ENCODE measurements around the gene MGAT4C. TPM values are rescaled to one million over a fixed set of nuclear protein-coding genes. Genes with fewer than 3 reads are reported as not detected.

Gene MGAT4C
- total and polyA plus RNA-seq, 2 donors: 0.28 to 12.1 TPM

GRCh38 chr12:86254399-86255107 is 1.6 kb downstream of the MGAT4C start:
- no peak overlapping the region for H3K27ac ChIP-seq (ENCODE audit: low read depth)
- no peak for DNase-seq (ENCODE audit: extremely low spot score)
- no peaks in the 10 kb centered on the region for H3K36me3 ChIP-seq (ENCODE audit: insufficient read depth)
- 43% methylated on average over 4 of the region's 4 CpGs for WGBS
- no peak overlapping the region for H3K4me3 ChIP-seq (ENCODE audit: low read depth, low read length)
- no peaks in the 10 kb centered on the region for H3K4me1 ChIP-seq (ENCODE audit: insufficient read depth)

- DNase-seq (ENCODE audit: extremely low spot score): no peak
- Histone ChIP-seq H3K27ac (ENCODE audit: low read depth) (no peak overlapping the region), H3K4me1 (ENCODE audit: insufficient read depth) (no peaks in the 10 kb centered on the region), H3K4me3 (ENCODE audit: low read depth, low read length) (no peak overlapping the region), H3K36me3 (ENCODE audit: insufficient read depth) (no peaks in the 10 kb centered on the region)
These were observed 6.3 kb downstream of the MGAT4C start for GRCh38 chr12:86249851-86250250.

- no peaks in the 10 kb centered on the region for H3K36me3 ChIP-seq (ENCODE audit: insufficient read depth)
- no peaks in the 10 kb centered on the region for H3K4me1 ChIP-seq (ENCODE audit: insufficient read depth)
- no peak overlapping the region for H3K4me3 ChIP-seq (ENCODE audit: low read depth, low read length)
- WGBS: 97% methylated on average over 1 of the region's 1 CpG
- no peak overlapping the region for H3K27ac ChIP-seq (ENCODE audit: low read depth)
- no peak for DNase-seq (ENCODE audit: extremely low spot score)
These were observed 6.9 kb downstream of the MGAT4C start for GRCh38 chr12:86249276-86249675.

- H3K4me3 ChIP-seq (ENCODE audit: low read depth, low read length): no peak overlapping the region
- no peak for DNase-seq (ENCODE audit: extremely low spot score)
- no peaks in the 10 kb centered on the region for H3K36me3 ChIP-seq (ENCODE audit: insufficient read depth)
- H3K27ac ChIP-seq (ENCODE audit: low read depth): no peak overlapping the region
- H3K4me1 ChIP-seq (ENCODE audit: insufficient read depth): no peaks in the 10 kb centered on the region
These were observed 8.3 kb downstream of the MGAT4C start for GRCh38 chr12:86247871-86248270.

GRCh38 chr12:86241600-86241999 is 14.6 kb downstream of the MGAT4C start:
- Histone ChIP-seq H3K4me3 (ENCODE audit: low read depth, low read length) (no peak overlapping the region), H3K27ac (ENCODE audit: low read depth) (no peak overlapping the region), H3K36me3 (ENCODE audit: insufficient read depth) (no peaks in the 10 kb centered on the region), H3K4me1 (ENCODE audit: insufficient read depth) (no peaks in the 10 kb centered on the region)
- 88% methylated on average over 2 of the region's 2 CpGs for WGBS
- DNase-seq (ENCODE audit: extremely low spot score): no peak

DNA sequence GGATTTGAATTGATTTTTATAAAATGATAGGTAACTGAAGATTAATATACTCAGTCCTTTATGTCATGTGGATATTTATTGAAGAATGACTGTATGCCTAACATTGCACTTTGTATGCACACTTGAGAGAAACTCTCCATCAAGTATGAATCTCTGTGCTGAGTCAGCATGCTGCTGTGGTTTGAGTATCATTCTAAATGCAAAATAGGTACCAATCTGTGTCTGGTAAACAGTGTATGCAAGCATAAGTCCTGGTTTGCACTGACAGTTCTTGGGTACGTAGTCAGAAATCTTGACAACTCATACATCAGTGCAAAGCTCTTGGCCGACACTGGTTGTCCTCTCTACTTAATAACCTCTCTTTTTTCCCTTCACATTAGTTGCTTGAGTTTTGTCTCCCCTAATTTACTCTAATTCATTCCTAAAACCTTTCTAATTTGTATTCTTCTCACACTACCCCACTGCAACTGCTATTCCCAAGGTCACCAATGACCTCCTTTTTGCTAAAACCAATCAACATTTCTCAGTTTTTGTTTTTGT is 21.8 kb downstream of the MGAT4C start:
- WGBS: 93% methylated on average over 2 of the region's 2 CpGs
- Histone ChIP-seq H3K4me3 (ENCODE audit: low read depth, low read length) (no peak overlapping the region), H3K27ac (ENCODE audit: low read depth) (no peak overlapping the region), H3K36me3 (ENCODE audit: insufficient read depth) (no peaks in the 10 kb centered on the region), H3K4me1 (ENCODE audit: insufficient read depth) (no peaks in the 10 kb centered on the region)
- DNase-seq (ENCODE audit: extremely low spot score): no peak

DNA sequence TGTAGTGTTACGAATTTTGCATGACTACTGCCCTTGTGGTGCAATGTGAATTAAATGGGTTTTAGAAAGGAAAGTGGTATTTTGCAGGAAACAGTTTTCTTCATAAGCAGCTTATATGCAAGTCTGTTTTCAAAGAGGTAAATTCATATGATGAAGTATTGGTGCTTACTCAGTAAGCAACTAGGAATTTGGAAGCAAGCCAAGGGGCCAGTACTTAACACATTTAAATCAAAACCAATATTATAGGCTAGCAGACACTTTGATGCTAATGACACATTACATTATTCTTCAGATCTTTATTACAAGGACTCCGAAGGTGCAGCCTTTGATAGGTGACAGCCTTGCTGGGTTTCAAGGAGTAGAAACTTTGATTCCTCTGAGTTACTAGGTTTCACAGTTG is 23.1 kb downstream of the MGAT4C start:
- no peak for DNase-seq (ENCODE audit: extremely low spot score)
- H3K4me3 ChIP-seq (ENCODE audit: low read depth, low read length): no peak overlapping the region
- no peaks in the 10 kb centered on the region for H3K4me1 ChIP-seq (ENCODE audit: insufficient read depth)
- WGBS: 79% methylated on average over 2 of the region's 2 CpGs
- H3K36me3 ChIP-seq (ENCODE audit: insufficient read depth): no peaks in the 10 kb centered on the region
- no peak overlapping the region for H3K27ac ChIP-seq (ENCODE audit: low read depth)

GRCh38 chr12:86230516-86231146 is 25.6 kb downstream of the MGAT4C start:
- 62% methylated on average over 8 of the region's 8 CpGs for WGBS
- H3K4me1 ChIP-seq (ENCODE audit: insufficient read depth): no peaks in the 10 kb centered on the region
- DNase-seq (ENCODE audit: extremely low spot score): no peak
- no peak overlapping the region for H3K4me3 ChIP-seq (ENCODE audit: low read depth, low read length)
- H3K27ac ChIP-seq (ENCODE audit: low read depth): no peak overlapping the region
- H3K36me3 ChIP-seq (ENCODE audit: insufficient read depth): no peaks in the 10 kb centered on the region

- 95% methylated on average over 2 of the region's 2 CpGs for WGBS
- H3K4me1 ChIP-seq (ENCODE audit: insufficient read depth): no peaks in the 10 kb centered on the region
- no peak overlapping the region for H3K4me3 ChIP-seq (ENCODE audit: low read depth, low read length)
- no peak overlapping the region for H3K27ac ChIP-seq (ENCODE audit: low read depth)
- DNase-seq (ENCODE audit: extremely low spot score): no peak
- H3K36me3 ChIP-seq (ENCODE audit: insufficient read depth): no peaks in the 10 kb centered on the region
These were observed 26.4 kb downstream of the MGAT4C start for GRCh38 chr12:86229772-86230171.

DNA sequence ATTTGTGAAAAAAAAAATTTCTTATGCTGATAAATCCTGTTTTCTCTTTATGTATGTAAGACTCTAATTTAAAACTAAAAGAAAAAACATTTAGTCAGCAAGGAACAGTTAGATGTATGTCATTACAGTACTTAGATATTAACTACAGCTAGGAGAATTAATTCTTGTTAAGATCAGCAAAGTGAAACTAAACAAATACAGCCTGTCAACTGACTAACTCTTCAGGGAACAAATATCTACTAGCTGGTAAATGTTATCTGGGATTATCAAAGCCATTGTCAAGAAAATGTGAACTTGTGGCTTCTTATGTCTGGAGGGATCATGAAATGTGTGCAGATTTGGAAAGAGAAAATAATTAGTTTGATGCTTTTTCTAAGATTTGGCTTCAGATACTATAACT is 27.5 kb downstream of the MGAT4C start:
- Histone ChIP-seq H3K27ac (ENCODE audit: low read depth) (no peak overlapping the region), H3K4me3 (ENCODE audit: low read depth, low read length) (no peak overlapping the region), H3K4me1 (ENCODE audit: insufficient read depth) (no peaks in the 10 kb centered on the region), H3K36me3 (ENCODE audit: insufficient read depth) (no peaks in the 10 kb centered on the region)
- no peak for DNase-seq (ENCODE audit: extremely low spot score)

DNA sequence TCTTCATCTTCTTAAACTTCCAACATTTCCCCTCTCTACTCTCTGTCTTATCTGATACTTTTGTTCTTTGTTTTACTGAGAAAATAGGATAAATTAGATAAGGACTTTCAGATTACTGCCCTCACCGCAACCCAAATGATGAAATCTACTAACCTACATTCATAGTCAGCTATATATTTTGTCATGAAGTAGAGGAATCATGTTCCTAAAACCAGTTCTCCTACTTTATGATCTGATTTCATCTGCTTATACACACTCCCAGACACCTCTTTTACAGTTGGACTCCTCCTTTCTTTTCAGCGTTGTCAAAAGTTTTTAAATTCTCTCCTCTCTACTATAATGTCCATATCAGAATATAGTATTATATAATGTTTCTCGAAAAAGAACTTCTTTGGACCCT is 29.7 kb downstream of the MGAT4C start:
- H3K4me1 ChIP-seq (ENCODE audit: insufficient read depth): no peaks in the 10 kb centered on the region
- 85% methylated on average over 3 of the region's 3 CpGs for WGBS
- no peak for DNase-seq (ENCODE audit: extremely low spot score)
- no peak overlapping the region for H3K4me3 ChIP-seq (ENCODE audit: low read depth, low read length)
- H3K27ac ChIP-seq (ENCODE audit: low read depth): no peak overlapping the region
- H3K36me3 ChIP-seq (ENCODE audit: insufficient read depth): no peaks in the 10 kb centered on the region

- Histone ChIP-seq H3K4me3 (ENCODE audit: low read depth, low read length) (no peak overlapping the region), H3K27ac (ENCODE audit: low read depth) (no peak overlapping the region), H3K36me3 (ENCODE audit: insufficient read depth) (no peaks in the 10 kb centered on the region), H3K4me1 (ENCODE audit: insufficient read depth) (no peaks in the 10 kb centered on the region)
- 23% methylated on average over 2 of the region's 2 CpGs for WGBS
- no peak for DNase-seq (ENCODE audit: extremely low spot score)
These were observed 39.6 kb downstream of the MGAT4C start for GRCh38 chr12:86216591-86216990.

DNA sequence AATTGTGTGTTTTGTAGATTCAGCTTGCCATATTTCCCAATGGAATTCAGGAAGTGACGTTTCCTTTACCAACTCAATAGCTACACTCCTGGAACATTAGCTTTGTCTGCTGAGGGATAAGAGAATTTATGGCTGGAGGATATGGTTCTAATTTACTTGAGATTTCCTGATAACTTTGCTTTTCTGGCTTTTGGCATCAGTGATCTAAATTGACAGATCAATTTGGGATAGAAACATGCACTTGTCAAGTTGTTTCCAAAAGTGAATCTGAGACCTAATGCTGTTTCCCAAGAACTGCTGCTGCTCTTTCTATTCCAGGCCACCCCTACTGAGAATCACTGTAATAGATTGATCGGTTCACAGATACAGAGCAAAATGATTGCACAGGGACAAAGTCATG is 43.2 kb downstream of the MGAT4C start:
- Histone ChIP-seq H3K4me1 (ENCODE audit: insufficient read depth) (no peaks in the 10 kb centered on the region), H3K4me3 (ENCODE audit: low read depth, low read length) (no peak overlapping the region), H3K27ac (ENCODE audit: low read depth) (no peak overlapping the region), H3K36me3 (ENCODE audit: insufficient read depth) (no peaks in the 10 kb centered on the region)
- DNase-seq (ENCODE audit: extremely low spot score): no peak
- 76% methylated on average over 2 of the region's 2 CpGs for WGBS

DNA sequence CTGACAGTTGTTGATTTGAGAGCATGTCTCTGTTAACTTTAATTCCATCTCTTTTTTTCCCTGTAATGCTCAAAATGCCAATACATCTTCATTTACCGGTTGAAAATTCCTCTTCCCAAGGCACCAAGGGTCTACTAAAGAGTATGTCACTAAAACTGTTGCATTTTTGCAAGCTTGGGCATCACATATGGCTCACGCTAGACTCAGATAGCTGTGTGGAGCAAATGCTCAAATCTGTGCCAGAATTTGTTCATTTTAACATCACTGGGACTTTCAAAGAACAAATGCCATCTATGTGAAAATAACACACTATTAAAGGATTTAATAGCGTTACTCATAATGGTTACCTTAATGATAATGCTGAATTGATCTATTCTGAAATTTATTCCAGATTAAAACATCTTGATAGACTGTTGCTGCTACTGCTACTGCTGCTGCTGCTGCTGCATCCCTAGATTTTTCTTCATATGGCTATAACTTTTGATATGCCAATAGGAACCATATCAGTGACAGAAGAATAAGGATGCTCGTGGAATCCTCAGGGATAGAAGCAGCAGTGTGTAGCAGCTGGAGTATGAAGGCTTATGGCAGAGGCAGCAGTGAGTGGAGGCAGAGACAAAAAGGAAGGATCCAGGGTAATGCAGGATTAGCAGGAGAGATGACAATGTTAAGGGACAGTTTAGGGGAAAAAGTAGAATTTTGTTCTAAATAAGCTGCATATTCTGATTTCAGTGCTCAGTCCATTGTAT is 57.3 kb downstream of the MGAT4C start:
- no peak for DNase-seq (ENCODE audit: extremely low spot score)
- no peaks in the 10 kb centered on the region for H3K36me3 ChIP-seq (ENCODE audit: insufficient read depth)
- WGBS: 68% methylated on average over 4 of the region's 4 CpGs
- no peak overlapping the region for H3K27ac ChIP-seq (ENCODE audit: low read depth)
- H3K4me1 ChIP-seq (ENCODE audit: insufficient read depth): no peaks in the 10 kb centered on the region
- no peak overlapping the region for H3K4me3 ChIP-seq (ENCODE audit: low read depth, low read length)
